ENCODE measurements around the gene LCTL. TPM values are rescaled to one million over a fixed set of nuclear protein-coding genes. Genes with fewer than 3 reads are reported as not detected.
A peak's percentile ranks its signal among the peaks of the same experiment; 100 is the strongest.

Gene LCTL, protein sequence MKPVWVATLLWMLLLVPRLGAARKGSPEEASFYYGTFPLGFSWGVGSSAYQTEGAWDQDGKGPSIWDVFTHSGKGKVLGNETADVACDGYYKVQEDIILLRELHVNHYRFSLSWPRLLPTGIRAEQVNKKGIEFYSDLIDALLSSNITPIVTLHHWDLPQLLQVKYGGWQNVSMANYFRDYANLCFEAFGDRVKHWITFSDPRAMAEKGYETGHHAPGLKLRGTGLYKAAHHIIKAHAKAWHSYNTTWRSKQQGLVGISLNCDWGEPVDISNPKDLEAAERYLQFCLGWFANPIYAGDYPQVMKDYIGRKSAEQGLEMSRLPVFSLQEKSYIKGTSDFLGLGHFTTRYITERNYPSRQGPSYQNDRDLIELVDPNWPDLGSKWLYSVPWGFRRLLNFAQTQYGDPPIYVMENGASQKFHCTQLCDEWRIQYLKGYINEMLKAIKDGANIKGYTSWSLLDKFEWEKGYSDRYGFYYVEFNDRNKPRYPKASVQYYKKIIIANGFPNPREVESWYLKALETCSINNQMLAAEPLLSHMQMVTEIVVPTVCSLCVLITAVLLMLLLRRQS
- total RNA-seq (2021; fragmentation: NEBNext Ultra II Directional; extraction: Animal tissue kit (Norgen Biotek cat#: 25700)) (6.2 and 6.4 TPM in 2 replicates), polyA plus RNA-seq (2011; rRNA removed) (5.5 and 7.1 TPM in 2 replicates), polyA minus RNA-seq (2011; rRNA and poly(A)+ RNA removed) (4.5 and 5.4 TPM in 2 replicates)
- polyA plus RNA-seq (2011; cell fraction: cytosol; rRNA removed): 7.7 TPM
- 7.3 TPM for polyA plus RNA-seq (2011; cell fraction: nucleus; rRNA removed)
- polyA plus RNA-seq (2012, experiment 1 of 2): 4.2 to 5.3 TPM (median 4.7 TPM) in 4 replicates
- 1.6 TPM for polyA plus RNA-seq (2012, experiment 2 of 2)
- polyA plus RNA-seq (2013, experiment 1 of 2): 3.0 TPM
- 2.6 TPM for polyA plus RNA-seq (2013, experiment 2 of 2)
- polyA minus RNA-seq (2011; cell fraction: cytosol; rRNA and poly(A)+ RNA removed): 2.4 TPM
- 3.3 TPM for polyA minus RNA-seq (2011; cell fraction: nucleus; rRNA and poly(A)+ RNA removed)
- long read RNA-seq, experiment 1, partial matches to known transcripts: 2 of 6 reads
- long read RNA-seq, experiment 1, other reads (novel, unspliced or antisense): 3 of 6 reads
- long read RNA-seq, experiment 2, partial matches to known transcripts: 1 of 4 reads
- long read RNA-seq, experiment 2, other reads (novel, unspliced or antisense): 3 of 4 reads

- Histone ChIP-seq H3K27ac (ENCODE audit: low read depth, low read length) (0 out of 2 replicates have a peak within 1 kb of the TSS, but pooled peaks have one; percentile 5), H3K56ac (replicated peaks; ENCODE audit: insufficient read length, low read depth, low read length) (peak within 1 kb of the TSS; percentile 42), H4K20me1 (replicated peaks in 1 of 2; ENCODE audit: control insufficient read depth in 1 of 2, insufficient read depth in 2 of 2, low read length in 2 of 2) (peaks cover 0 to under 1% of the 10 kb centered on the region in 2 experiments), H3K9me3 (ENCODE audit: insufficient read depth in 2 of 2, low read depth in 1 of 2, low read length in 1 of 2) (no peaks in the 10 kb centered on the region), H3K27me3 (replicated peaks in 1 of 4; ENCODE audit: control insufficient read depth in 3 of 4, extremely low read depth in 1 of 4, insufficient read depth in 3 of 4, low read length in 3 of 4) (no peaks in the 10 kb centered on the region), H2AFZ (ENCODE audit: low read length) (peak within 1 kb of the TSS; percentile 99), H4K5ac (ENCODE audit: insufficient read length, low read depth, low read length) (peak within 1 kb of the TSS; percentile 67), H3K79me2 (ENCODE audit: control insufficient read depth in 1 of 2, insufficient read depth in 2 of 2, low read length in 2 of 2) (no peaks in the 10 kb centered on the region), H2AK5ac (ENCODE audit: low read depth, low read length) (0 out of 2 replicates have a peak within 1 kb of the TSS, but pooled peaks have one; percentile 17), H4K8ac (ENCODE audit: extremely low read depth, insufficient read depth, low read length) (peak within 1 kb of the TSS; percentile 75), H3K23ac (ENCODE audit: insufficient read length) (no peak within 1 kb of the TSS), H2BK15ac (ENCODE audit: low read length) (peak within 1 kb of the TSS; percentile 83), H3K23me2 (ENCODE audit: low read depth, low read length) (0 out of 2 replicates have a peak, but pooled peaks cover 2% of the 10 kb centered on the region), H3K79me1 (ENCODE audit: low read depth, low read length) (no peaks in the 10 kb centered on the region), H3K9ac (replicated peaks in 1 of 4; ENCODE audit: extremely low read depth in 1 of 4, low read depth in 3 of 4, low read length in 3 of 4) (peak within 1 kb of the TSS in 1 of 4 experiments; percentile 13; a peak in 1 of 7 replicates), H3K4me3 (ENCODE audit: extremely low read depth in 1 of 4, insufficient read depth in 2 of 4, low read depth in 3 of 4, low read length in 4 of 4) (peak within 1 kb of the TSS in 3 of 4 experiments; percentile 23 to 49 (median 34); a peak in 4 of 8 replicates), H2BK20ac (ENCODE audit: low read length) (peak within 1 kb of the TSS; percentile 94), H4K91ac (replicated peaks; ENCODE audit: insufficient read length, low read length) (peak within 1 kb of the TSS; percentile 83), H3K36me3 (ENCODE audit: control insufficient read depth in 2 of 4, insufficient read depth in 4 of 4, low read length in 3 of 4) (no peaks in the 10 kb centered on the region), H2BK12ac (ENCODE audit: low read depth, low read length) (peak within 1 kb of the TSS; percentile 98; the same call in 1 of the 2 replicates), H3K18ac (ENCODE audit: extremely low read depth, low read length) (peak within 1 kb of the TSS; percentile 75), H3K4me1 (replicated peaks in 1 of 4; ENCODE audit: control insufficient read depth in 3 of 4, insufficient read depth in 4 of 4, low read length in 3 of 4) (peaks cover 4 to 22% (median 17%) of the 10 kb centered on the region in 4 experiments), H2BK120ac (replicated peaks; ENCODE audit: low read depth, low read length) (peak within 1 kb of the TSS; percentile 44), H3K4ac (replicated peaks; ENCODE audit: insufficient read length, low read depth, low read length) (peak within 1 kb of the TSS; percentile 81), H2BK5ac (ENCODE audit: low read depth, low read length) (peak within 1 kb of the TSS; percentile 78; the same call in 1 of the 2 replicates), H3K4me2 (ENCODE audit: insufficient read depth in 1 of 2, low read depth in 2 of 2, low read length in 2 of 2) (peak within 1 kb of the TSS; percentile 62 to 68), H3K14ac (ENCODE audit: insufficient read length) (no peak within 1 kb of the TSS)
- FAIRE-seq: no peak
- DNase-seq (ENCODE audit: low read depth in 1 of 2, low spot score in 2 of 2): peak in 1 of 2 experiments; percentile 73
- POLR2A ChIA-PET (ENCODE audit: partially characterized antibody): interaction anchor here (0.9 to 5.5 kb wide), 5 partner anchors 20 to 74 kb away, joined by 3 to 38 read pairs (median 7); partner anchors contain the start of genes RPL4, SNAPC5 and ZWILCH
- CTCF ChIA-PET (ENCODE audit: partially characterized antibody): interaction anchor here (0.6 to 3.2 kb wide), 12 partner anchors 10 to 287 kb away, joined by 3 to 17 read pairs (median 8); partner anchors contain the start of gene SMAD6
- 30% methylated on average over 12 of the region's 14 CpGs; no CpG with 5 or more reads in 1 of the 2 experiments for WGBS, 2 experiments (ENCODE audit: extremely low coverage in 1 of 2, insufficient coverage in 1 of 2, insufficient read length in 1 of 2, insufficient replicate concordance in 2 of 2, low coverage in 1 of 2, low lambda C conversion rate in 2 of 2, missing lambda C conversion rate in 1 of 2)
- TF ChIP-seq MAX (IDR thresholded peaks at IDR 0.05) (0 out of 2 replicates have a peak, but pooled peaks have one; percentile 8), JUN (IDR thresholded peaks at IDR 0.05; ENCODE audit: low read depth, low read length) (no peak), CEBPB (IDR thresholded peaks at IDR 0.05; ENCODE audit: low read depth, low read length) (no peak), BACH1 (IDR thresholded peaks at IDR 0.05; ENCODE audit: low read length) (peak; percentile 82), MAFK (IDR thresholded peaks at IDR 0.05; ENCODE audit: low read depth, low read length) (peak; percentile 24; the same call in 1 of the 2 replicates), TEAD4 (IDR thresholded peaks at IDR 0.05; ENCODE audit: low read depth, low read length) (0 out of 2 replicates have a peak, but pooled peaks have one; percentile 14), POLR2A (IDR thresholded peaks at IDR 0.05; ENCODE audit: control extremely low read depth in 1 of 2, low read depth in 2 of 2, low read length in 2 of 2) (peak in 1 of 2 experiments; percentile 58; a peak in 1 of 3 replicates), CHD1 (IDR thresholded peaks at IDR 0.05; ENCODE audit: low read depth, low read length) (no peak)
Observed at GRCh38 chr15:66565741-66566144, at the start of gene LCTL. TSS of gene LCTL (minus strand) at chr15:66565998. CDS start at chr15:66565365, 633 bp downstream.

Data from H1 (cell line).